ENCODE measurements around the gene PLPP4.

- TF ChIP-seq CTCF (IDR thresholded peaks at IDR 0.05; ENCODE audit: borderline replicate concordance, extremely low read depth, low read length, poor library complexity, severe bottlenecking) (no peak), EZH2 (IDR thresholded peaks at IDR 0.05; ENCODE audit: borderline replicate concordance, low read depth, low read length, severe bottlenecking) (no peak)
Measured at GRCh38 chr10:120506674-120507073, 49.6 kb downstream of the PLPP4 start.

All from DND-41 (cell line).